GM19397 (cell line): ENCODE data around the gene C5orf46.
"Not testable (repeated sequence)": the region's sequence is repeated elsewhere in the genome, so short reads cannot be mapped to it uniquely, and the experiment has no call there.

Experiments
- ATAC-seq: cut with Tn5 transposase; IDR thresholded peaks from one replicate; pipeline ENCODE4 v1.9.1; 2021; ENCODE audit warnings: mild to moderate bottlenecking, moderate library complexity; ENCODE audit not compliant: unreplicated experiment

The C5orf46 gene

DNA sequence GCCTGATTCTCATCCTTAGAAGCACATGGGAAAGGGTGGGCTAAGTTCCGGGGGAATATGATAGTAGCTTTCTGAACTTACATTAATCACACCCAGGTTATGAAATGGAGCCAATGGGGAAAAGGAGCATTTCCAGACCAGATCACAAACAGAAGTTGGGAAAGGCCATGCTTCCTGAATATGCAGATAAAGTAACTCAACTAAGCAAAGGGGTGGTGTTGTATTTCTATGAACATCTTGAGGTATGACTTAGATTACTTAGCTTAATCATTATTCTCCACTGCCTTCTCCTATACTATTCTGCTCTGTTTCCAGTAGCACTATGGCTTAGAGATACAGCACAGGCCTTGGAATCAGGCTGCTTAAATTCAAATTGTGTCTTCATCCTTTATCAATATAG, 10.5 kb downstream of the C5orf46 start:
- ATAC-seq, result no peak

DNA sequence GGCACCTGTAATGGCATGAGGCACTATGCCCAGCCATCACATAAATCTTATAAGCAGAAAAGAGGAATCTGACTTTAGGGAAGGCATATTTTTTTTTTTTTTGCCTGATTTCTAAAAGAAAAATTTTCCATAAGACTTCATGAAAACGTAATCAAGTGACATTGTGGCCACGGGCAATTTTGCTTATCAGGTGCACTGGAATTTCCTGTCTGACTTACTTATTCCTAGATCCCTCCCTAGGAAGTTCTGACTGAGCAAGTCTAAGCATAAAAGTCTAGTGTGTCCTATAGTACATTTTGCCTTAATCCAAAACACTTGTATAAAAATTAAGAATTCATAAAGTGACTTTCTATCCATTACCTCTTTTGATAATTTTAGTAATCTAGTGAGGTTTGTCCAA, 12.5 kb downstream of the C5orf46 start:
- no peak for ATAC-seq

DNA sequence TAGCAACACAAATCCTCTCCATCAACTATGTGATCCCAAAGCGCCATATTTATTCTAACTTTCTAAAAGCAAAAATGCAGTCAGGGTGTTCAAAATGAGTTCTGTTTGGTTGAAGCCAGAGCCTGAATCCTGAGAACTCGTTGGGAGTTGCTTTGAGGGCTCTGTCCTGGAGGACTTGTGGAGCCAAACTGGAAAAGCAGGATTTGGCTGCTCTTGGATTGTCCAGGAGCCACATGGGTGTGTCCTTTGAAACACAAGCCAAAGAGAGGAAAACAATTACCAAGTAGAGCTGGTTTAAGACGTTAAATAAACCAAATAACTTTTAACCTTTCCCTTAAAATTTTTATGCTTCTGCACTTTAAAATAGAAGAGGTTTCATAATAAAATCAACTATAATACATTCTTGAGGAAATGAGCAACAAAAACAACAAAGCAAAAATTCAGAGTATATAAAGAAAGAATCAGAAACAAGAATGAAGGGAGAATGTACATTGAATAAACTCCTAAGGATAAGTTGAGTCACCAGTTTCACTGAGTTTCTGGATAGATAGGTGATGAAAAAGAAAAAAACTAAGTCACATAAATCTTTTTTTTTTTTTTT, 13.5 kb downstream of the C5orf46 start:
- no peak for ATAC-seq

DNA sequence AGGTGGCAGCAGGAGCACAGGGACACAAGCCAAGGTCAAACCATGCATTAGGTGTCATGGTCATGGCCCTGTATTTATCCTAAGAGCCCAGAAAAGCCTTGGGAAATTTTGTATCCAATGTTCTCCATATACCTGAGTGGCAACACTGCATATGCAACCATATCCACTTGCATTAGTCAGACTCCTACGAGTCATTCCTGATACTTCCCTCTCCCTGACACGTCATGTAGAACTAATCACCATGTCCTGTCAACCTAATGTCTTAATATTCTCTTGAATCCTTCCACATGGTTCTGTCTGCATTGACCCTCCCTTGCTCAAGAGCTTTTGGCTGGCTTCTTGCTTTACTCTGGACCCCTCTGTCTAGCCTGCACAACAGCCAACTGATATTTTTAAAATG, 18.4 kb downstream of the C5orf46 start:
- no peak for ATAC-seq

DNA sequence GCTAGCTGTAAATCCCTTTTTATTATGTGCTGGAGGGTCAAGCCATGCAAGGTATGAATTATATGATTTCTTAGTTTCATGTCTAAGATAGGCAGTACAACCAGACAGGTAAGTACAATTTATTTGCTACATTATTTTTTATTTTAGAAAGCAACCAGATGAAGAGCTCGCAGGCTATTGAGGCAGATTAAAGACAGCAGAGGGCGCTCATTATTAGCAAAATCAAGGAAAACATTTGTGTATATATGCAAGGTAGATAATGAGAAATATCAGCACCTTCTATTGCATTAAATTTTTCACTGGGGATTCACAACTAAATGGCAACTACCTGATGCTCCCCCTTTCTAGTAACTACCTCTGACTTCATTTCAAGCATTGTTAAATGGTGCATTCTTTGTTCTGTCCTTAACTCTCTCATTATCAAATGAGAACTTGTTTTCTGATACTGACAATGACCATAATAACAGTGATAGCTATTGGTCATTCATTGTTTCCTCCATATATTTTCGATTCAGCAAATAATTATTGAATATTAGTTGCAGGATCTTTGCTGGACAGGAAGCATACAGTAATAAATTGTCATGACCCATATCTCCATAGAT, 19.2 kb downstream of the C5orf46 start:
- no peak for ATAC-seq

DNA sequence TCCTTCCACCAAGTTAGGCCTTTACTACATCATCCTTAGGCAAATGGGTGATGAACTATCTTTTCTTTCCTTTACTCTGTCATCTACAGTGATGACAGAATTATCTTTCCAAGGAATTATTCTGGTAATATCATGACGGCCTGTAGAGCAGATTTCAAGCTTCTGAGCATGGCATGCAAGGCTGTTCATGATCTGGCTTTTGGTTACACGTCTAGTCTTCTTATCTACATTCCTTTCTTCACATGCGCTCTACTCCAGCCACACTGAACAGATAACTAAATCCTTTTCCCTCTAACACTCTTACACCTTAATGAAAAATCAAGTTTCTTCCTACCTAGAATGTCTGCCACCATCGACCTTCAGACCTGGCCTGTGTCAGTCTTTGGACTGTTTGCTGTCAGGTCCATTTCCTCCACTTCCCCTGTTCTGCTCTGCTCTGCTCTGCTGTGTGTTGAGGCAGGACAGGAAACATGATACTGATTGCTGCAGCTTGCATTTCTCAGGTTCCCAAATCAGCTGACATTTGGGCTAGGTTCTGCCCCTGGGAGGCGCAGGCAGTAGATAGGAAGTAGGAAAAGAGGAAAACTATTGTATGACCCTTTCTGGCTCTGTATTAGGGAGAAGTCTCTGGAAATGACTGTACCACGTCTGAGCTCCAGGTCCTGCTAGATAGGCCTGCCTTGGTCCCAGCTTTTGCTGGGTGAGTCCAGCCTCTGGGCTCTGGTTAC, 23.6 kb downstream of the C5orf46 start:
- no peak for ATAC-seq

DNA sequence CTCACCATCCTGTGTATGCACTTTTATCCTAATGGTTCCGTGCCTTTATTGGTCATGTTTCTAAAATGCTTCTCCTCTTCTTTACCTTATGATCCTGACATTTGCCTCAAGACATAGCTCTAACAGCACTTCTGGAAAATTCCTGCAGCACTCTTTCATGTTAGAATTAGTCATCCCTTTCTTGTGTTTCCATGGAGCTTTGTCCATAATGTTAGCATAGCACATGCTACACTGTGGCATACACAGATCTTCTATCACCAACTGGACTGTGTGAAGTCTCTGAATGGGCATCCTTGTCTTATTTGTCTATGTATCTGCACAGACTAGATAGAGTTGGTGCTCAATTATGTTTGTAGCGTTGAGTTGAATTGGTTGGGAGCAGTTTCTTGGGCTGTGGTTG, 25.9 kb downstream of the C5orf46 start:
- no peak for ATAC-seq

DNA sequence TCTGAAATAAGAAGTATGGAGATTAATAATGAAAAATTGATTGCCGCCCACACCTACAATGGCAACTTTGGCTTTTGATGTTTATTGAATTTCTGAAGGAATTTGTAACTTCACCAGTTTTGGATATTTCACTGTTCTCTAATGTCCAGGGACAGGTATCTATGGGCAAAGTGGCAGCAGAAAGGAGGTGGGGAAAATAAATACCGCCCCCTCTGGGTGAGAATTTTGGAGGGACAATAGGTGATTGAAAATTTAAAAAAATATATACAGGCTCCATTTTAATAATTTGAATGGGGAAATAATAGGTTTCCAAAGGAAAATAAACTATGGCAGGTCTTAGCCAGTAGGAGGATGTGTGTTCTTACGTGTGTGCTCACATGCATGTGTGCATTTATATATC, 26.6 kb downstream of the C5orf46 start:
- no peak for ATAC-seq

DNA sequence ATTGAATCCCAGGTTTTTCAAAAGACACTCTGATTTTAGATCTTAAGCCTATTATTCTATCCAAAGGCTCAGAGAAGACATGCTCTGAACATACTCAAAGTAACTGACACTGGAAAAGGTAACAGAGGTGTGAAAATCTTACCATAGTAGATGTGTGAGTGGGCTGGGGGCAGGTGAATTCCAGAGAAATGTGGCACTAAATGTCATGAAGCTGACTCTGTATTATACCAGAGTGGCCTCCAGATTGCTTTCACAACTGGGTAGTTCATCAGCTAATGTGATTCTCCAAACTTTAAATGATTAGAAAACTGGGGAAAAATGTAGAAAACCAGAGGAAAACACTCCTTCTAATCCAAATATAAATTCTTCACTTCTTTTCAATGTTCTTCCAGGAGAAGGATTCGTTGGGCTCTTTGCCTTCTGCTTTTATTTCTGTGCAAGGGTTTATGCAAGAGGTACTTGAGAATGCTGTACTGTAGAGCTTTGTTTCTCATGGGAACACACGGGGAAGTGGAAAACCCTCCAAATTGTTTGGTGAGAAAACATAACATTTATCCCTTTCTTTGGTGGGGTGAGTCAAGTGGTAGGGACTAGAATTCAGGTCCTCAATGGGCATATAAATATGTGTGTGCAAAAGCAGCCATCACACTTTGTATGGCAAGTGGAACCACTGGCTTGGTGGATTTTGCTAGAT, 28.1 kb downstream of the C5orf46 start, which contains the start of gene SCGB3A2:
TSS of gene SCGB3A2 (plus strand) at position 646 of the 694 bp plus-strand sequence. CDS start 93 bp downstream, outside the sequence.
- no peak for ATAC-seq

DNA sequence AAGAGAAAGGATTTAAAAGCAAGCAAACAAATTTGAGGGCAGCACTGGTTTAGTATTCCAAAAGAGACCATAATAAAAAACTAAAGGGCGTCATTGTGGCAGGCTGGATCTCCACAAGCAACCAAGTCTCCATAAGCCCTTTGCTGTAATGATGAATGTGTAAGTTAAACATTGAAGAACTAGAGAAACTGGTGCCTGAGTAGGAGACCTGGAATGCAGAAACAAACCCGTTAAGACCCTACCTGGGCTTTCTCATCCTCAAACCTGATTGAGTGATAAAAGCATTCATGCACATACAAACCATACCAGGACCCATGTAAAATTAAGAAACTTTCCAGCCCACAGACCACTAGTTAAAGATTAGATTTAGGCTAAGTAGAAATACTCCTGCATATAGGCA, 29.7 kb downstream of the C5orf46 start:
- ATAC-seq, result no peak

DNA sequence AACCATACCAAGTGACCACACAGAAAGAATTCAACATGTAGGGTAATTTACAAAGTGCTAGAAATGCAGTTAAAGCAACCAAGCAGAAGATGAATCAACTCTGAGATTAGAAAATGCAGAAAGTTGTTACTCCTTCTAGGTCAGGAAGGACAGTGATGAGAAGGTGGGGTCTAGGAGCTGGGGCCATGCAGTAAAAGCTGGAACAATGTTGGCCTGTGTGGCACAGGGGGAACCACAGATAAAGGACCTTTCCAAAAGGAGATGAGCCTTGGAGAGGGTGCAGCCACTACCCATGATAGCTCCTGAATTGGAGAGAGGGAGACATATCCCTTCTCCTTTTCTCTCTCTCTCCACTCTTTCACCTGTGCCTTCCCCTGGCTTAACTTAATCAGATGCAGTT, 30.2 kb downstream of the C5orf46 start:
- ATAC-seq, result no peak

DNA sequence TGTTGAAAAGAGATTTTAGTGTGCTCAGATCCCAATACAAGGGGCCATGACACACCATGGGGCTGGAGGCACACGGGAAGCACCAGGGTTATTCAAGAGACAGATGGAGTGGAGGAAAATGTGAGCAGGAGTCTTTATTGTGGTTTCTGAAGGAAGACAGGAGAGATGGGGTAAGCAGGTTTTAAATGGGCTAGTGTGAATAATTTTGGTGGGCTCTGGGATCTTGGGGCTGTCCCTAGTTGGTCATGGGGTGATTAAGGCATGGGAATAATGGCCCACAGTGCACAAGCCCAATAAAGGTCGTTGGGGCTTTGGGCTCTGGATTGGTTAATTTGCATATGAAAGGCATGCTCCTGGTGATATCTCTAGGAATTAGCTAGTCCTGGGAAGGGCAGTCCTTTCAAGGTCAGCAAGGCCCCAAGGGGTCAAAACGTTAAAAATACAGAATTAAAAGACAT, 31.4 kb downstream of the C5orf46 start:
- no peak for ATAC-seq

DNA sequence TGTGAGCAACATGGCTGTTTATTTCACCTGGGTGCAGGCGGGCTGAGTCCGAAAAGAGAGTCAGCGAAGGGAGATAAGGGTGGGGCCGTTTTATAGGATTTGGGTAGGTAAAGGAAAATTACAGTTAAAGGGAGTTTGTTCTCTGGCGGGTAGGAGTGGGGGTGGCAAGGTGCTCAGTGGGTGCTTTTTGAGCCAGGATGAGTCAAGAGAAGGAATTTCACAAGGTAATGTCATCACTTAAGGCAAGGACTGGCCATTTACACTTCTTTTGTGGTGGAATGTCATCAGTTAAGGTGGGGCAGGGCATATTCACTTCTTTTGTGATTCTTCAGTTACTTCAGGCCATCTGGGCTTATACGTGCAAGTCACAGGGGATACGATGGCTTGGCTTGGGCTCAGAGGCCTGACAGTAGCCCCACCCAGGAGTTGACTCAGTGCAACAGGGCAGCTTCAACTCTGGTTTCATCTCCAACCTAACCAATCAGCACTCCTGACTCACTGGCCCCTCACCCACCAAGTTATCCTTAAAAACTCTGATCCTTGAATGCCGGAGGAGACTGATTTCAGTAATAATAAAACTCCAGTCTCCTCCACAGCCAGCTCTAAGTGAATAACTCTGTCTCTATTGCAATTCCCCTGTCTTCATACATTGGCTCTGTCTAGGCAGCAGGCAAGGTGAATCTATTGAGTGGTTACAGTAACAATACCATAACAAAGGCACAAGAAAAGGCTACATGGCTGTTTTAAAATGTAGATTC, 32.0 kb downstream of the C5orf46 start:
- not testable (repeated sequence) for ATAC-seq

DNA sequence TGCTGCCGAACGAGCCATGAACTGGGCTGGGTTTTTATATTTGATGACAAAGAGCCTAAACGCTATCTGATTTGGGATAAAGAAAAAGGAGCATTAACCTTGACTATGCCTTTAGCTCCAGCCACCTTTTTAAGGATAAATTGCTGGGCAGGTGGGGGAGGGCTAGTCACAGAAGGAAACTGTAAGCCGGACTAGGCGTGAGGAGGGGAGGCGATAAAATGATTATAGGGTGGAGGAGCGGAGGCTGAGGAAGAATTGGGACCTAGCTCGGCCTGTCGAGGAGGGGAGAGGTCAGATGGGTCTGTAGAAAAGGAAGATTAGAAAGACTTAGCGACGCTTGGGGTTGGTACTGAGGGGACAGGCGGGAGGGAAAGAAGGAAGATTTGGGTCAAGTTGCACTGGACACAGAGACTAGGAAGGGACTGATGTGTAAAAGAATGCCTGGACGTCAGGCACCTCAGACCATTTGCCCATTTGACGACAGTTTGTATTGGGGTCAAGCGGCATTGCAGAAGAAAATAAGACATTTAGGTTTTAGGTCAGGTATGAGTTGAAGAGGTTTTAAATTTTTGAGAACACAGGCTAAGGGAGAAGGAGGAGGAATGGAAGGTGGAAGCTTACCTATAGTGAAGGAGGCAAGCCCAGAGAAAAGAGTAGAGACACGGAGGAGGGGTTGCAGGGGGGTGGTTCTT, 33.4 kb downstream of the C5orf46 start:
- not testable (repeated sequence) for ATAC-seq

DNA sequence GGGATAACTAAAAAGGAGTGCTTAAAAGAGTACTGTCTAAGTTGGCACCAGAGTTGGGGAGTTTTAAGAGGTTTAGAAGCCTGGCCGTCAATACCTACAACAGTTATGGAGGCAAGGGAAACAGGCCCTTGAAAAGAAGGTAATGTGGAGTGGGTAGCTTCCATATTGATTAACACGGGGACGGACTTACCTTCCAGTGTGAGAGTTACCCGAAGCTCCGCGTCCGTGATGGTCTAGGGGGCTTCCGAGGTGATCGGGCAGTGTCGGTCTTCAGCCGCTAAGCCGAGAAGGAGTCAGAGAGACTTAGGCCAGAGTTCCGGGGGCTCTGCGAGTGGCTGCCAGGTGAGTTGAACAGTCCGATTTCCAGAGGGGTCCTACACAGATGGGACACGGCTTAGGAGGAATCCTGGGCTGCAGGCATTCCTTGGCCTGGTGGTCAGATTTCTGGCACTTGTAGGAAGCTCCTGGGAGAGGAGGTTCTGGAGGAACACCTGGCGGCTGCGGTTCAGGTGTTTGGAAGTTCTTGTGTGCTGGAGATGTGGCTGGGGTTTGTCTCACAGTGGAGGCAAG, 34.3 kb downstream of the C5orf46 start:
- ATAC-seq, result not testable (repeated sequence)

DNA sequence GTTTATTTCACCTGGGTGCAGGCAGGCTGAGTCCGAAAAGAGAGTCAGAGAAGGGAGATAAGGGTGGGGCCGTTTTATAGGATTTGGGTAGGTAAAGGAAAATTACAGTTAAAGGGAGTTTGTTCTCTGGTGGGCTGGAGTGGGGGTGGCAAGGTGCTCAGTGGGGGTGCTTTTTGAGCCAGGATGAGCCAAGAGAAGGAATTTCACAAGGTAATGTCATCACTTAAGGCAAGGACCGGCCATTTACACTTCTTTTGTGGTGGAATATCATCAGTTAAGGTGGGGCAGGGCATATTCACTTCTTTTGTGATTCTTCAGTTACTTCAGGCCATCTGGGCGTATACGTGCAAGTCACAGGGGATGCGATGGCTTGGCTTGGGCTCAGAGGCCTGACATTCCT, 36.4 kb downstream of the C5orf46 start:
- ATAC-seq, result not testable (repeated sequence)

DNA sequence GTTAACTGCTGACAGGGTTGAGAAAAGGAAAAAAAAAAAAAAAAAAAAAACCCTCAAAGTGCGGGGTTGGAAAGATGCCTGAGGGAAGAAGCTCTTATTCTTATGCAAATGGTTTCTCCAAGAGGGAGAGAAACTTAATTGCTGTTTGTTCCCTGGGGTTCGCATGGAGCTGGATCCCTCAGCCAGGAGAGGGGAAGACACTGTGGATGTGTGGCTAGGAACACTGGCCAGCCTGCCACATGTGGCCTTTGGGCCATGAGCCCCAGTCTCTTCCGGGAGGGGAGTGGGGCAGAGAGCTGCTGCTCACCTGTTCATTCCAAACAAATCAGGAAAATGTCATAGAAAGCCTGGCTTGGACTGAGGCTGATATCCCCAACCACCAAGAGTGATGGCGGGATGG, 37.2 kb downstream of the C5orf46 start:
- no peak for ATAC-seq

DNA sequence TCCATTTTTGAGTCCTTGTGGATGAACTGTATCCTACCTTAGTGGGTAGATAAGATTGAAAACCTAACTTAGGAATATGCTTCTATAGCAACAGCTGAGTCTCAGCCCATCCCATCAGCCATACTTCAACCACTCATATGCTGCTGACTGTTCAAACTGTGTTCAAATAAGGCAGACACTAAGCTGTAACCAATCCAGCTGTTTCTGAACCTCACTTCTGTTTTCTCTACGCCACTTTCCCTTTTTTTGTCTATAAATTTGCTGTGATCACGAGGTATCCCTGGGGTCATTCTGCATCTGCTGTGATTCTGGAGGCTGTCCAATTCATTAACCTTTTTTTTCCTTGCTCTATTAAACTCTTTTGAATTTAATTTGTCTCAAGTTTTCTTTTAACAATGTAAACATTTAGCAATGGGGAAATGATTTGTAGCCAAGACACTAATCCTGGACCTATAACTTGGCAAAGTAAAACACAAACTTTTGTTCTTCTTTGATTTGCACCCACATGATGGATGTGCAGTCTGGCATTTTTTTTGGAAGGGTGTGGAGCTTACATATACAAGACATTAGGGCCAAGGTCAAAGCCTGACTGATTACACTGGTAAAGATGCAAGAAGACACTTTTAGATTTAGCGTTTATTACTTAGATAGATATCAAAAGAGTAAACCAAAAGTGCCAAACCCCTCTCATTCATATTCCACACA, 42.7 kb downstream of the C5orf46 start:
- no peak for ATAC-seq

DNA sequence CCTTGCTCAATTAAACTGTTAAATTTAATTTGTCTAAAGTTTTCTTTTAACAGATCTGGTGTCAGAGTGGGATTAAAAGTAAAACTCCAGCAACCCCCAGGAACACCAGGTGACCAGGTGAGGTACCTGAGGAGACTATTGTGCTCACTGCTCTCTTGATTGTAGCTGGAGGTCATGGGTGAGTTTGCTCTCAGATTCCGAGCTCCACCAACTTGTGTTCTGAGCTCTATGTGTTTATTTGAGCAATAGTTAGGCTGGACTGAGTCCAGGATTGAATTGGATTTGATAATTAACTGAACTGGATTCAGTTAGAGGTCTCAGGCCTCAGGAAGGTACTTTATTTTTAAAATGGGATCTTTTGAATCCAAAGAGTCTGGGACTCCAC, 45.7 kb downstream of the C5orf46 start:
- ATAC-seq, result no peak
